HG03457 (cell line): Measurements from ENCODE around the gene MRPL51.
A peak's percentile ranks its signal among the peaks of the same experiment; 100 is the strongest.
"Not testable (repeated sequence)": the region's sequence is repeated elsewhere in the genome, so short reads cannot be mapped to it uniquely, and the experiment has no call there.

ENCODE experiments used
- ATAC-seq: cut with Tn5 transposase; IDR thresholded peaks from one replicate; pipeline ENCODE4 v1.9.1; 2021; ENCODE audit warnings: moderate number of reproducible peaks; ENCODE audit not compliant: unreplicated experiment

The MRPL51 gene

DNA sequence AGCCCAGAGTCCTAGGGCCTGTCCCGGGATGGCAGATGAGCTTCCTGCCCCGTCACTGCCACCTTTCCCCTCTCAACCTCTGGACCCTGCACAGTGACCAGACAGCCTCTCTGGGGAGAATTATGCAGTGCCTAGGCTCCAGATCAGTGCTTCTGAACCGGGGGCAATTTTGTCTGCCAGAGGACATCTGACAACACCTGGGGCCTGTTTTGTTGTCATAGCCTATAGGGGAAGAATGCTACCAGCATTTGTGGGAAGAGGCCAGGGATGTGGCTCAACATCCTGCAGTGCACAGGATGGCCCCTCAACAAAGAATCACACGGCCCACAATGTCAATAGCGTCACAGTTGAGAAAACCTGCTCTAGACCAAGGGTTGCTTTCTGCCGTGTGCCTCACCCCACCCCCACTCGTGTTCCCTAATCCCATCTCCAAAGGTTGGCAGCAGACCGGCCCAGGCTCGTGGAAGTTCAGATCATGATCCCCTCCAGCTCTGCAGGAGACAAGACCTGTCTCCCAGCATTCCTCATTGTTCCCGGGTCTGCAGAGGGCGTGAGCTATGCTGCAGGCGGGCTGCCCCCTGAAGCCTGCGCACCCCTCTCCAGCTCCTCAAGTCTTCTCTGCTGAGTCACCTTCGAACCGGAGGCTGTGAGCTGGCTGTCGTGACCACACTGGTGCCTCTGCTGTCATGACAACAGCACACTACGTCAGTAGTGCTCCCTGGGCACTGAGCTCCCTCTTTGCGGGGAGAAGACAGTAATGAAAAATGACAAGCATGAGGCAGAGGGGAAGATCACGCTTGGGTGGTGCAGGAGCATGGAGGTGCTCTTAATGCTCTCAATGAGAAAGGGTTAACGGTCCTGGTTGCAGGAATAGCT lies 39.2 kb upstream of the MRPL51 start:
- ATAC-seq = no peak

DNA sequence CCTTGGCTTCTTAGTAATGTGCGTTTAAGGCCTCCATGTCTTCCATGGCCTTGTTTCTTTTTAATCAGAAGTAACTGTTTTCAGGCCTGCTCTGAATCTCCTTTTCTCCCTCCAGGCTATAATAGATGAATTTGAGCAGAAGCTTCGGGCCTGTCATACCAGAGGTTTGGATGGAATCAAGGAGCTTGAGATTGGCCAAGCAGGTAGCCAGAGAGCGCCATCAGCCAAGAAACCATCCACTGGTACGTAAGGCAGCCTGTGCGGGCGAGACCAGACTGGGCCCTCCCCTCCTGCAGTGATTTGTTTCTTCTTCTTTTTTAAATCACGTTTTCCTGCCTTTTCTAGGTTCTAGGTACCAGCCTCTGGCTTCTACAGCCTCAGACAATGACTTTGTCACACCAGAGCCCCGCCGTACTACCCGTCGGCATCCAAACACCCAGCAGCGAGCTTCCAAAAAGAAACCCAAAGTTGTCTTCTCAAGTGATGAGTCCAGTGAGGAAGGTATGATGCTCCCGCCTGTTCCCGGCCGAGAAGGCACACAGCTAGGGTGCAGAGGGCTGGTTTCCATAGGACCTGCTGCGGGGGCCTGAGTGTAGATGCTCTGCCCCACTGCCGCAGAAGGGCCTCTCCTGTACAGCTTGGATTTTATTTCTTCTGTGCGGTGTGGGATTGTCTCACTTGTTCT lies 37.7 kb upstream of the MRPL51 start:
- no peak for ATAC-seq

DNA sequence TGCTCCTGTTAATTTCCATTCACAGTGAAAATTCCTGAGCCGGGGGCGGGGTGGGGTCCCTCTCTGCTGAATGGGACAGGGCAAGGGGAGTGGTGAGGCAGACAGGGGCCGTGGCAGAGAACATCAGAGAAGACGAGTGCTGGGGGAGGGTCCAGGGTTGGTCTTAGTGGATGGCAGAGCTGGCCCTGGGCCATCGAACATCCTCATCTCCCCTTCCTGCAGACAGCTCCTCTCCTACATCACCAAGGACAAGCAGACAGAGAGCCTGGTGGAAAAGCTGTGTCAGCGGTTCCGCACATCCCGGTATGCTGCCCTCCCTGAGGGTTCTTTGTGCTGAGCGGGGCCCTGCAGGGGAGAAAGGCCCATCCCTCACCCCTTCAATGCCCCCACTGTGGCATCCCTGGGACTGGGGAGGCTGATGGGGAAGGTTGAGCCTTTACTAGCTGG lies 36.3 kb upstream of the MRPL51 start:
- no peak for ATAC-seq

DNA sequence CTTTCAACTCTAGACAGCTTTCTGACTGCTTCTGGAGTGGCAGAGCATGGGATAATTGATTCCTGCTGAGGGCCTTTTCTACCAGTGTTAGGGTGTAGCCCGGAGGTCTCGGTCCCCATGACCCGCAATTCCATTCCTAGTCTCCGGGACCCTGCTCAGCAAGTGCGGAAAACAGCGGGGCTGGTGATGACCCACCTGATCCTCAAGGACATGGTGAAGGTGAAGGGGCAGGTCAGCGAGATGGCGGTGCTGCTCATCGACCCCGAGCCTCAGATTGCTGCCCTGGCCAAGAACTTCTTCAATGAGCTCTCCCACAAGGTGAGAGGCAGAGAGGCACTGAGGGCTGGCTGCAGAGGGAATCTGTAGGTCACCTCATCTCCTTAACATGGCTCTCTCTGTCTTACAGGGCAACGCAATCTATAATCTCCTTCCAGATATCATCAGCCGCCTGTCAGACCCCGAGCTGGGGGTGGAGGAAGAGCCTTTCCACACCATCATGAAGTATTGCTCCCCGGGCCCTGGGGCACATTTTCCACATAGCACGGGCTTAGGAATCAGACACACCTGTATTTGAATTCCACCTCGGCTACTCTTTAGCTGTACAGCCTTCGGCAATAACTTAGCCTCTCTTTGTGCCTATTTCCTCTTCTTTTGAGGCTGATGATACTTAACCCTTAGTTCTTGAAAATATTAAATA lies 35.6 kb upstream of the MRPL51 start:
- ATAC-seq = no peak

DNA sequence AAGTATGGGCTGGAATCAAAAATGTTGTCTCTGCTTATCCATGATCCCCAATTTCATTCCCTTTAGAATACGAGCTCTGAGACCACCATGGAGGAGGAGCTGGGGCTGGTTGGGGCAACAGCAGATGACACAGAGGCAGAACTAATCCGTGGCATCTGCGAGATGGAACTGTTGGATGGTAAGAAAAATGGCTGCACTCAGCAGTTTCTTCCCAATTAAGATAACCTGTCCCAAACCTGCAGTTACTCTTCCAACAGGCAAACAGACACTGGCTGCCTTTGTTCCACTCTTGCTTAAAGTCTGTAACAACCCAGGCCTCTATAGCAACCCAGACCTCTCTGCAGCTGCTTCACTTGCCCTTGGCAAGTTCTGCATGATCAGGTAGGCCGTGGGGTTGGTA lies 34.6 kb upstream of the MRPL51 start:
- ATAC-seq = no peak

DNA sequence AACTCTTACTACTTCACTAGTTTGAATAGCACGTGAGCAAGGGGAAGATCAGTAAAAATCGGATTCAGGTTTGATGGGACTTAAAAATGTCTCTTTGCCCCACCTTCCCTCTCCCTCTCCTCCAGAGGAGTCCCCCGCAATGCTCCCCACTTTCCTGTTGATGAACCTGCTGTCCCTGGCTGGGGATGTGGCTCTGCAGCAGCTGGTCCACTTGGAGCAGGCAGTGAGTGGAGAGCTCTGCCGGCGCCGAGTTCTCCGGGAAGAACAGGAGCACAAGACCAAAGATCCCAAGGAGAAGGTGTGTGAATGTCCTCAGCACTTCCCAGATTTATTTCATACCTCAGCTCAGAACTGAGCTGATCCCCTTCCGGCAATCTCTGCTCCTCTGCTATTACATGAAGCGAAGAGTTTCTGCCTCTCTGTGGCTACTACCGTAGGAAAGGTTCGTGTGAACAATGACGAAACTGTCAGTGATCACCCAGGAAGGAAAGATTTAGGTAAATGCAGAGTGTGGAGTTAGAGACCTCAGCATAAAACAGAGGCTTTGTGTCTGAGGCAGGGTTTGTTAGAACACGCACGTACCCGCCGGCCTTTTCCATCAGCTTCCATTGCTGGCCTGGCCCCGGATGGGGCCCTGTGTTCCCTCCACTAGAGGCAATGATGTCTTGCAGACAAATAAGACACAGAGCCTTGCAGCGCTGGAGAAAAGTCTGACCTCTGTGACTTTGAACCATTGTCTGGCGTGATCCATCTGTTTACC lies 33.9 kb upstream of the MRPL51 start:
- no peak for ATAC-seq

DNA sequence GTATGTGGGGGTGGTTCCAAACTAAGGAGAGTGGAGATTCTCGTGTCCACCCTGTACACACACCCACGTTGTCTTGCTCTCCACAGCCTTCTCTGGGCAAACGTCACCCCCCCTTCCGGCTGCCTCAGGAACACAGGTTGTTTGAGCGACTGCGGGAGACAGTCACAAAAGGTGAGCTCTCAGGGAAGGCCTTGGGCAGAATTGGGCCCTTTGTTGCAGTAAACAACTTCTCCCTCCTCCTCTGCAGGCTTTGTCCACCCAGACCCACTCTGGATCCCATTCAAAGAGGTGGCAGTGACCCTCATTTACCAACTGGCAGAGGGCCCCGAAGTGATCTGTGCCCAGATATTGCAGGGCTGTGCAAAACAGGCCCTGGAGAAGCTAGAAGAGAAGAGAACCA lies 33.1 kb upstream of the MRPL51 start:
- no peak for ATAC-seq

DNA sequence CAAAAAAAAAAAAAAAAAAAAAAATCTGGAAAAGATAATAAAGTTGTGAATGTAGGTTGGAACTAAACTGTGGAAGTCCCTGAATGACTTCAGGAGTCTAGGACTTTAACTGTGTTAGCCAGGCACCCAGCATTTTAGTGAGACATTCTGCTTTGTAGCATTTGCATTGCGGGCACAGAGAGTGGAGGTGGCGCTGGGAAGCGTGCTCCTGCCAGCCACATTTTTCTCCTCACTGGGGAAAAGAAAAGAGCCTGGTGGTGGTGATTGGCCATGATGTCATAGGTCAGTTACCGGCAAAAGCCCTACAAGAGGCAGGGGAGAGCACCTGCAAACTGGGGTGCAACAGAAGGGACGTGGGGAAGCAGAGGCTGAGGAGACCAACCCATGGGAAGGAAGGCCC lies 31.6 kb upstream of the MRPL51 start:
- ATAC-seq = no peak

DNA sequence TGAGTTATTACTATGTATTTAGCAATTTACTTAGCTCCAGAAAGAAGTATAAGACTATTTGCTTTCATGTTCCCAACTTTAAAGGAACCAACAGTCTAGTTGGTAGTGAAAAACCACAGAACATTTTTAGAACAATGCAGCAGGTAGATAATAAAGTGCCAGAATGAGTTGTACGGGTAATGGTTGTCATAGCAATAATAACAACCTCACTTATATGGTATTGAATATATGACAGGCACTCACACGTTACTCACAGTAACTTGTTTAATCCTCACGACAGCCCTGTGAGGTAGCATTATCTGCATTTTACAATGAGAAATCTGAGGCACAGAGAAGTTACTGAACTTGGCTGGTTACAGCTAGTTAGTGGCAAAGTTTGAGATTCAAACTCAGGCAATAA lies 30.6 kb upstream of the MRPL51 start:
- ATAC-seq = no peak

DNA sequence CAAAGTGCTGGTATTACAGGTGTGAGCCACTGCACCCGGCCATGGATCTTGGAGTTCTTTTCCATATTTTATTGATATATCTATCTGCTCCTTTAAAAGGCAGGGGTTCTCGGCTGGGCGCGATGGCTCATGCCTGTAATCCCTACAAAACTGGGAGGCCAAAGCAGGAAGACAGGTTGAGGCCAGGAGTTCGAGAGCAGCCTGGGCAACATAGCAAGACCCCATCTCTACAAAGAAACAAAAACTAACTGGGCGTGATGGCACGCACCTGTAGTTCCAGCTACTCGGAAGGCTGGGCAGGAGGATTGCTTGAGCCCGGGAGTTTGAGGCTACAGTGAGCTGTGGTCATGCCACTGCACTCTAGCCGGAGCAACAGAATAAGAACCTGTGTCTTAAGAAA lies 29.1 kb upstream of the MRPL51 start:
- ATAC-seq = no peak

DNA sequence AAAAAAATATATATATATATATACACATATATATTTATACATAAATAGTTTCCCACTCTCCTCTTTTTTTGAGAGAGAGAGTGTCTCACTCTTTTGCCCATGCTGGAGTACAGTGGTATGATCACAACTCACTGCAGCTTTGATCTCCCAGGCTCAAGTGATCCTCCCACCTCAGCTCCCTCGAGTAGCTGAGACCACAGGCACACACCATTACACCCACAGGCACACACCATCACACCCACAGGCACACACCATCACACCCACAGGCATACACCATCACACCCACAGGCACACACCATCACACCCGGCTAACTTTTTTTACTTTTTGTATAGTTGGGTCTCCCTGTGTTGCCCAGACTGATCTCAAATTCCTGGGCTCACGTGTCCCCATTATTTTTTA lies 27.1 kb upstream of the MRPL51 start:
- ATAC-seq = no peak

DNA sequence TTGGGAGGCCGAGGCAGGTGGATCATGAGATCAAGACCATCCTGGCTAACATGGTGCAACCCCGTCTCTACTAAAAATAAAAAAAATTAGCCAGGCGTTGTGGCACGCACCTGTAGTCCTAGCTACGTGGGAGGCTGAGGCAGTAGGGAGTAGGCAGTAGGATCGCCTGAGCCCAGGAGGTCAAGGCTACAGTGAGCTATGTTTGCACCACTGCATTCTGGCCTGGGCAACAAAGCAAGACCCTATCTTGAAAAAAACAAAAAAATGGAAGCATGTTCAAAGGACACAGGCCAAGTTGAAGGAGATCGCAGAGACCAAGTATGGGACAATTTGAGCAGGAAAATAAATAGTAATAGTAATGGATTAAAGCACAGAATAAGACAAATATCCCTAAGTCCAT lies 15.0 kb upstream of the MRPL51 start:
- no peak for ATAC-seq

DNA sequence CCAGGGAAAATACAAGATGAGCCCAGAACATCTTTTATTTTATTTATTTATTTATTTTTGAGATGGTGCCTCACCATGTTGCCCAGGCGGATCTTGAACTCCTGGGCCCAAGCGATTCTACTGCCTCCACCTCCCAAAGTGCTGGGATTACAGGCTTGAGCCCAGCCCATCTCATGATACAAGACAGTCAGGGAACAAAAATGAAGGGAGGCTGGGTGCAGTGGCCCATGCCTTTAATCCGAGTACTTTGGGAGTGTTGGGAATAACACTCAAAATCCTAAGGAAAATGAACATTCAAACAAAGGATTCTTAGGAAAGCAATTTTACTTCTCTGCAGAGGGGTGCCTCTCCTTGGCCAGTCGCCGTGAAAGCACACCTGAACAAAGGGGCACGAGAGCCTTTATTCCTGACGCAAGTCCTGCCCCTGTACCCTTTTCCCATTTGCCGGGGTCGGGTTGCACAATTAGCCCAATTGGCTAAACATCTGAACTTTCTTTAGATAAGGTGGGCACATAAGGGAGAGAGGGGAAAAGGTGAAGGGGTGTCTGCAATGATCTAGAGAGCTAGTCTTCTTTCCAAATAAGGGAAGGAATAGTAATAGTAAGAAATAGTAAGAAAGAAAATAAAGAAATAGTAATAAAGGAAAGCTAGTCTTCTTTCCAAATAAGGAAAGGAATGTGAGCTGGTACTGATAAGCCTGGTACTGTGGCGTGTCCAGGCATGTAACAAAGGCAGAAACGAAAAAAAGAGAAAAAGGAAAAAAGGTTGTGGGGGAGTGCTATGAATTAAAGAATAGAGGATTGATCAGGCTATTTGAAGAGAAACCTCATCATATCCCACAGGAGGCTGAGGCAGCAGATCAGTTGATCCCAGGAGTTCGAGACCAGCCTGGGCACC lies 14.3 kb upstream of the MRPL51 start:
- ATAC-seq = no peak

DNA sequence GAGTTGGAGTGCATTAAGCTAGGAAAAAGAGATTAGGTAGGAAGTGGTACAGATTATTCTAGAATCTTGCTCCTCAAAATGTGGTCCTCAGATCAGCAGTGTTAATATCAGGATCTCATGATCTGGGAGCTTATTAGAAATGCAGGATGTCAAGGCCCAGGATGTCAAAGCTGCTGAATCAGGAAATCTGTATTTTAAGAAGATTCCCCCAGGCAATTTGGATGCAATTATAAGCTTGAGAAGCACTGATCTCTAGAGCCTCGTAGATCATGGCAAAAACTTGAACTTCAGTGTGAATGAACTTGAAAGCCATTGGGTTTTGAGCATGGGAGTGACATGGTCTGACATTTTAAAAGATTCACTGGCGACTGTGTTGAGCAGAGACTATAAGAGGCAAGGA lies 7.4 kb upstream of the MRPL51 start:
- no peak for ATAC-seq

DNA sequence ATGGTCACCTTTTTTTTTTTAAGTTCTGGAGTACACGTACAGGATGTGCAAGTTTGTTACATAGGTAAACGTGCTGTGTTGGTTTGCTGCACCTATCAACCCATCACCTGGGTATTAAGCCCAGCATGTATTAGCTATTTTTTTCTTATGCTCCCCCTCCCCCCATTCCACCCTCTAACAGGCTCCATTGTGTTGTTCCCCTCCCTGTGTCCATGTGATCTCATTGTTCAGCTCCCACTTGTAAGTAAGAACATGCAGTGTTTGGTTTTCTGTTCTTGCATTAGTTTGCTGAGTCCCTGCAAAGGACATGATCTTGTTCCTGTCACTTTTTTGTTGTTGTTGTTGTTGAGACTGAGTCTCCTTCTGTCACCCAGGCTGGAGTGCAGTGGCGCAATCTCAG lies 4.2 kb upstream of the MRPL51 start:
- ATAC-seq = not testable (repeated sequence)

DNA sequence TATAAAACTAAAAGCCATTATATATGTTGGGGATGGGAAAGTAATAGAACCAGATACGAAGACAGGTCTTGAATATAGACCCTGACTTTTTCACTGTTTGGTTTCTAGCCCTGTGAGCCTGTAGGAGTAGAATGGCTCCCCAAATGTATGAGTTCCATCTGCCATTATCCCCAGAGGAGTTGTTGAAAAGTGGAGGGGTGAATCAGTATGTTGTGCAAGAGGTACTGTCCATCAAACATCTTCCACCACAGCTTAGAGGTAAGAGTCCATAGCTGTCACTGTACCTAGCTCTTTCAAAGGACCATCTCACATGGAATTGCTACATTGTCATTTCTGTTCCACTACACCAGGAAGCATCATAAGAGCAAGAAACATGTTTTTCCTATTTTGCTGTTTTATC lies 1.9 kb upstream of the MRPL51 start:
- no peak for ATAC-seq

DNA sequence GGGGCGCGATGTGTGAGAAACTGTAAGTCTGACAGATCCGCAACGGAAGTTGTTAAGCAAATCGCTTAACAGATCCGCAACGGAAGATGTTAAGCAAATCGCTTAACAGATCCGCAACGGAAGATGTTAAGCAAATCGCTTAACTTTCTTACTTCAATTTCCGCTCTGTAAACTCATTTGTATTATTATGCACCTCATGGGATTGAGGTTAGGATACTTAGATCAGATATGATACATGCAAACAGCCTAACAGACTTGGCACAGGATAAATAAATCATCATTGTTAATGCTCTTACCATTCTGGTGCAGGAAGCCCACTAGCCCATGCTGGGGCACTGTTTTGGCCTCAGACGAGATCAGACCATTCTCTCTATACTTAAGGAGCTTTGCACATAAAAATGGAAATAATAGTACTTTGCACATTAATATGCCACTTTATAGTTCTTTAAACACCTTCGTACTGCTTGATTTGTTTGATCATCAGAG lies 1.2 kb upstream of the MRPL51 start:
- no peak for ATAC-seq

DNA sequence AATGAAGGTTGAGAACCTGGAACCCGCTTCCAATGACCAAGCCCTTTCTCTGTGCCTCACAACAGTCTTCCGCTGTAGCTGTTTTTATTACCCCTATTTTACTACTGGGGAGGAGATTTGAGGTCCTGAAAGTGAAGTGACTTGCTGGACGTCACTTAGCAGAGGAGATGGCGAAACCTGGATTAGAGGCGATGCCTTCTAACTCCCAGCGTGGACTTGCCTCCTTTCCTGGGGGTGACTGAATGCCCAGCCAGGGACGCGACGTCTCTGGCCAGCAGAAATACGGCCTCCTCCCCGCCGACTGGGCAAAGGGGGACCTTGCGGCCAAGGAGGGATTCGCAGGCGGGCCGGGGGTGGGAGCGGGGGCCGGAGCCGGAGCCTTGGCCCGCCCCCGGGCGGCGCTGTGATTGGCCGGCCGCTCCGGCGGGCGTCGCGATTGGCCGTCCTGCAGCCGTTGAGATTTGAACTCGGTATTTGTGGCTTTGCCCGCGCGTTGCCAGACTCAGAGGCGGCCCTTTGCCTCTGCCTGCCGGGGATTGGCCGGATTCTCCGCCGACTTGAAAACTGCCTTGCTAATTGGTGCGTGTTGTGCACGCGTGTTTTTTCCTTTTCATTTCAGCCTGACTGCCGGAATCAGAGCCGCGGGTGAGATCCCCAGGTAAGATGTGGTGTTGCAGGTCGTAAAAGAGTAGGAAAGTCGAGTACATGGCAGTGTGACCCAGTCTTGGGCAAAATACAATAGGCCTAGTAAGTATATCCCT lies 615 bp upstream of the MRPL51 start, which contains the start of gene NCAPD2:
TSS of gene NCAPD2 (plus strand) at position 606 of the 761 bp plus-strand sequence. CDS start 997 bp downstream, outside the sequence.
- peak; percentile 79 for ATAC-seq

DNA sequence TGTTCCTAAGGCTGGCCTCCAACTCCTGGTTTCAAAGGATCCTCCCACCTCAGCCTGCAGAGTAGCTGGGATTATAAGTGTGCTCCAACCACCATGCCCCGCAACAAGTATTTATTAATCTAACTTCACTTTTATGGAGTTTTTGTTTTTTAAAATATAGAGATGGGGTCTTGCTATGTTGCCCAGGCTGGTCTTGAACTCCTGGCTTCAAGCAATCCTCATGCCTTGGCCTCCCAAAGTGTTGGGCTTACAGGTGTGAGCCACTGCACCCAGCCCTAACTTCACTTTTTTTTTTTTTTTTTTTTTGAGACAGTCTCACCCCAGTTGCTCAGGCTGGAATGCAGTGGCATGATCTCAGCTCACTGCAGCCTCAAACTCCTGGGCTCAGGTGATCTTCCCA lies 2.4 kb downstream of the MRPL51 start:
- not testable (repeated sequence) for ATAC-seq
